NCI-H748 treated with DMSO at 0.1 percent for 48 hours (cell line): ENCODE results near the gene SPDYE3.
"Not testable (repeated sequence)": the region's sequence is repeated elsewhere in the genome, so short reads cannot be mapped to it uniquely, and the experiment has no call there.

Experiments used
- DNase-seq: peaks from one replicate; lab custom pipeline; 2025; lab: John Stamatoyannopoulos, UW

SPDYE3 gene

DNA sequence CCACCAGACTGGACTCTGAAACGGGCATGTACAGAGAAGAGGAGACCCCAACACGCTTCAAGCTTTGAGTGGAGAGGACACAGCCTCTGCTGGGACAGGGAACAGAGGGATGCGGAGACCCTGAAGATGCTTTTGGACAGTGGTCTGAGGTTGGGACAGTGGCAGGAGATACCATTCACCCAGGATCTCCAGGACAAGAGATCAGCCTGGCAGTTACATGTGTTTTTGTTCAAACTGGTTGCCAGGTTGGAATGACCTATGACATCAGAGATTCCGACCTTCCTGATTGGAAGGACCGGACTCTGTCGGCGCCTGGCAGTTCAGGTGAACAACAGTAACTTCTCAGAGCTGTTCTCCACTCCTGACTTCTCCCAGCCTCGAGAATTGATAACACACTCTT, at the start of gene SPDYE3:
Gene SPDYE3, plus strand, starts transcription at position 301 of the 400 bp plus-strand sequence. CDS start 184 bp downstream, outside the sequence.
- DNase-seq, result not testable (repeated sequence)

GRCh38 chr7:100259984-100260383, 47.5 kb upstream of the SPDYE3 start:
- not testable (repeated sequence) for DNase-seq

DNA sequence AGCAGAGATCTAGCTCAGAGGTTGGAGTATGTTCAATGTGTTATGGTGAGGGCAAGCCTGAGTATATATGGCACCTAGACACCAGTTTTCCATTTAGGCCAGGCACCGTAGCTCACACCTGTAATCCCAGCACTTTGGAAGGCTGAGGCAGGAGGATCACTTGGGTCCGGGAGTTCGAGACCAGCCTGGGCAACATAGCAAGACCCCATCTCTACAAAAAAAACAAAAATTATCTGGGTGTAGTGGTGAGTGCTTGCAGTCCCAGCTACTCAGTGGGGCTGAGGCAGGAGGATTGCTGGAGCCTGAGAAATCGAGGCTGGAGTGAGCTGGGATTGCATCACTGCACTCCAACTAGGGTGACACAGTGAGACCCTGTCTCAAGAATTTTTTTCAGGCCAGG, 44.6 kb upstream of the SPDYE3 start:
- not testable (repeated sequence) for DNase-seq

DNA sequence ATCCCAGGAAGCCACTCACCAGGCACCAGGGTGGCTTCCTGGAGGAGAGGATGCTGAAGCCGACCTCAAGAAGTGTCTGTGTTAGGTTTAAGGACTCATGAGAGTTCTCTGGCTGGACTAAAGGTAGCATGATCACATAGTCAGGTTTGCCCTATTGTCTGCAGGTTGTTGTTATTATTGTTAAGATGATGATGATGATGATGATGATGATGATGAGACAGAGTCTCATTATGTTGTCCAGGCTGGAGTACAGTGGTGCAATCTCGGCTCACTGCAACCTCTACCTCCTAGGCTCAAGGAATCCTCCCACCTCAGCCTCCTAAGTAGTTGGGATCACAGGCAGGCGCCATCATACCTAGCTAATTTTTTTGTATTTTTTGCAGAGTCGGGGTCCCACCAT, 43.3 kb upstream of the SPDYE3 start:
- not testable (repeated sequence) for DNase-seq

DNA sequence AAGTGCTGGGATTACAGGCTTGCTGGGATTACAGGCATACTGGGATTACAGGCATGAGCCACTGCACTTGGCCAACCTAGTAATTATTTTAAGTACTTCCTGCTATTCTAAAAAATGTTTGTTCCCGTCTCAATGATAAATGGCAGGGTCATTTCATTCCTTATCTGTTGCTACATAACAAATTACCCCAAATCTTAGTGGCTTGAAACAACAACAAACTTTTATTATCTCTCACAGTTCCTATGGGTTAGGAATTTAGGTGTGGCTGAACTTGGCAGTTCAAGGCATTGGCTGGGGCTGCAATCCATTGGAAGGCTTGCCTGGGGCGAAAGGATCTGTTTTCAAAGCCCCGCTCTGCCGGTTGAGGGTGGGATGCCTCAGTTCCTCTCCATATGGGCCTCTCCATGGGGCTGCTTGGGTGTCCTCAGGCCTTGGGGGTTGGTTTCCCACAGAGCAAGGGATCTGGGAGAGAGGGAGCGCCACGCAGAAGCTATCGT, 42.8 kb upstream of the SPDYE3 start:
- DNase-seq, result not testable (repeated sequence)

DNA sequence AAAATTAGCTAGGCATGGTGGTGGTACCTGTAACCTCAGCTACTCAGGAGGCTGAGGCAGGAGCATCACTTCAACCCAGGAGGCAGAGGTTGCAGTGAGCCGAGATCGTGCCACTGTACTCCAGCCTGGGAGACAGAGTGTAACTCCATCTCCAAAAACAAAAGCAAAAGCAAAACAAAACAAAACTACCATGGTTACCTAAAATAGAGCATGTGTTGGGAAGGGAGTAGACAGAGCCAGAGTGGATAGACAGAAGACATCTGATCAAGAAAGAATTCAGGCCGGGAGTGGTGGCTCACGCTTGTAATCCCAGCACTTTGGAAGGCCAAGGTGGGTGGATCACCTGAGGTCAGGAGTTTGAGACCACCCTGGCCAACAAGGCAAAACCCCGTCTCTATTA, 41.7 kb upstream of the SPDYE3 start:
- DNase-seq, result not testable (repeated sequence)

DNA sequence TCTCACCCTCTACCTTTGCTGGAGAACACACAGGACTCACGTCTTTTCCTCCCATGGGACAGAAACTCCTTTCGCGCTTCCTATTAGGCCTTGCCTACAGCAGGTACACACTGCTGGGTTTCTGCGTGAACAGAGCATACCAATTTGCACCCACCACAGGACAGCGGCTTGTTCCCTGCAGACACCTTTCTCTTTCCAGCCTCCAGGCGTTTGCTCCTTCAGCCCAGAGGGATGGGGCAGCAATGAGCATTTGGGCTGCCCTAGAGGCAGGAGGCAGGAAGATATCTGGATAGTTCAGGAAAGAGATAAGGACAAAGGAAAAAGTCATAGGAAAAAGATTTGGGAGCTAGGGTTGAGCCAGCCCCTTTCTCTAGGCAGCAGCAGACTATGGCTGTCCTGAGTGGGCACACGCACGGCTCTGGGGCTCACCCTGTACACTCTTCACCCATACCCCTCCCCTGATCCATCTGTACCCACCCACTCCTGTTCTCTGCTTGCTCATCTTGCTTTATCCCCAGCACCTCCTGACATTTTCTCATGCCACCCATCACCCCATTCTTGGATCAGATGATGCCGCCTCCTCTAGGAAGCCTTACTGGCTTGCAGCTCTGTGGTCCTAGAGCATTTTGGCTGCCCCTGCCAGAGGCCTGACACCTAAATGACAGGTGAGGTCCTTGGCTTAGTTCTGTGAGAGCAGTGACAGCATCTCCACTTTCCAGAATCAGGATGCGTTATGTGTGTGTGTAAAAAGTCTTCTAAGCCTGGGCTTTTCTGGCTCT, 40.7 kb upstream of the SPDYE3 start:
- DNase-seq, result no peak

DNA sequence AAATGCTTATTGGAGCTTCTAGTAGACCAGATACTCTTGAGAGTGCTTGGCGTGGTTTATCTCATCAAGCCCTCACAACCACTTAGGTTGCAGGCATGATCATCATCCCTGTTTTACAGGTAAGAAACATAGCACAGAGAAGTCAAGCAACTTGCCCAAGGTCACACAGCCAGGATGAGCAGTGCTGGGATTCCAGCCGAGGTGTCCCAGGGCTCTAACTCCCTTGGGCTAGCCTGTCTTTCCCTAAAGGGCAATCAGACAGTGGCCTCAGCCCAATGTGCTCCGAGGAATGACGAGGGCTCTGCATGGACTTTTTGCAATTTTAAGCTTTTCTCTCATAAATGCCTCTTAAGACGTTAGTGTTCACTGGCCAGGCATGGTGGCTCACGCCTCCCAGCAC, 39.9 kb upstream of the SPDYE3 start:
- no peak for DNase-seq

DNA sequence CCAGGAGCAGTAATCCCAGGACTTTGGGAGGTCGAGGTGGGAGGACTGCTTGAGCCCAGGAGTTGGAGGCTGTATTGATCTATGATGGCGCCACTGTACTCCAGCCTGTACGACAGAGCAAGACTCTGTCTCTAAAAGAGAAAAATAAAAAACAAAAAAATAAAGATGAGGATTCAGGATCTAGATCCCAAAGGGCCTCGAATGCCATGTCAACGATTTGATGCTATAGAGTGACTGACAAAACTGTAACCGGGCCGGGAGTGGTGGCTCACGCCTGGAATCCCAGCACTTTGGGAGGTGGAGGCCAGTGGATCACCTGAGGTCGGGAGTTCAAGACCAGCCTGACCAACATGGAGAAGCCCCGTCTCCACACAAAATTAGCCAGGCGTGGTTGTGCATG, 38.6 kb upstream of the SPDYE3 start:
- not testable (repeated sequence) for DNase-seq

DNA sequence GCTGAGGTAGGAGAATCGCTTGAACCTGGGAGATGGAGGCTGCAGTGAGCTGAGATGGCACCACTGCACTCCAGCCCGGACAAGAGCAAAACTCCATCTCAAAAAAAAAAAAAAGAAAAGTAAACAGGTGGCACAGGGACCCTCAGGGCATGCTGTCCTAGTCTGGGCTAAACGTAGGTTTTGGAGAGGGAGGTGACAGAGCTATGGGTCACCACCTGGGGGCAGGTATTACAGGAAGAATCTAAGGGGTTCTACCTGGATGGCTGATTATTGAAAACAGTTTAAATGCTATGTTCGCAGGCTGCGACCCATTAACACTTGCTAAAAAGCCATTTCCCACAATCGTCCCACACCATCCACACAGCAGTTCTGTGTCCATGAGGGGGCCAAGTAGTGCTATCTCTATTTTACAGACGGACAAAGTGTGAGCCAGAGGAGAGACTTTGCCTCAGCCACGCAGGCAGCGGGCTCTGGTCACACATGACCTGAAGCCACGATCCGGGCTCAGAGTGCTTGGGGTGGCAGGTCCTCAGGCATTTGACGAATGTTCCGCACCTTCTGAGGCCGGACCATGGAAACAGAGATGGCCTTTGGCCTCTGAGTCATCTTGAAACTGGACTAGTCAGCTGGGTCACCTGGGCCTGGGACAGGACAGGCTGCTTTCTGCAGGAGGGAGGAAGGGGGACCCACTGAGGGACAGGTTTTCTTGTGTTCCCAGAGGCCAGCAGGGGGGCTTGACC, 38.0 kb upstream of the SPDYE3 start:
- DNase-seq, result not testable (repeated sequence)

DNA sequence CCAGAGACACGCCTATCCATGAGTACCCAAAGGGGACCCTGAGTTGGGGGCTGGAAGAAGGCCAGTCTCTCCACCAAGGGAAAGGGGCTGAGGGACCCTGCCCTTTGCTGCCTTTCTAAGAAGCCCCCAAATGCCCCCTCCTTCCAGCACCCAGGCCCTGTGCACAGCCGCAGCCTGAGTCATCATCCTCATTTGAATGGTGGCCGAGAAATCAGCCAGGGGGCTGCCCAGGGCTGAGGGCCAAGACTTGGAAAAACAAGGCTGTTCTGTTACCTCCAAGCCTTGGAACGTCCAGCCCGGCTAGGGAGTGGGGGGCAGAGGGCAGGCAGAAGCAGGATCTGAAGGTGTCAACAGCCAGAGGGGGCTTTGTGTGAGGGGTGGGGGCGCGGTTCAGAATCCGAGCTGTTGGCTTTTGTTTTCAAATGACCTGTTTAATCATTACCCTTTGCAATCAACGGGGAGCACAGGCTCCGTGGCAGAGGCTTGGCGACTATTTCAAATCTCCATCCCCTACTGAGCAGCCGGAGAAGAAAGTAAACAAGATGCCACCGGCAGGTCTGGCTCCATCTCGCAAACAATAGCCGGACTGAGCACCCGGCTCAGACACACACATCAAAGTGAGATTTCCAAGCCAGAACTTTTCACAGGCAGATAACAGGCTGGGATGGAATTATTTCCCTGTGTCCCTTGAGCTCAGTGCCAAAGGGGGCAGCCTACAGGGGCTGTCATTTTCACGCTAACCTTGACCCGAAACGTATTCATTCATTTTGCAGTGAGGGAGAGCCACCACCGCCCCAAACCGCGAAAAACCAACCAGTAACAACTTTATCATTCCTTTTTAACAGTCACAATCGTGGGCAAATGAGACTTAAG, 37.2 kb upstream of the SPDYE3 start:
- not testable (repeated sequence) for DNase-seq

- peak; percentile 45 for DNase-seq
Observed at GRCh38 chr7:100270941-100271593, 36.4 kb upstream of the SPDYE3 start.

GRCh38 chr7:100271716-100272537, 35.6 kb upstream of the SPDYE3 start:
- peak; percentile 86 for DNase-seq

- DNase-seq, result not testable (repeated sequence)
Observed at GRCh38 chr7:100272538-100272902, 35.0 kb upstream of the SPDYE3 start.

GRCh38 chr7:100275120-100275519, 32.4 kb upstream of the SPDYE3 start:
- no peak for DNase-seq

- DNase-seq, result not testable (repeated sequence)
Observed at GRCh38 chr7:100276126-100276525, 31.4 kb upstream of the SPDYE3 start.

- not testable (repeated sequence) for DNase-seq
Observed at GRCh38 chr7:100282069-100282608, 25.4 kb upstream of the SPDYE3 start.

DNA sequence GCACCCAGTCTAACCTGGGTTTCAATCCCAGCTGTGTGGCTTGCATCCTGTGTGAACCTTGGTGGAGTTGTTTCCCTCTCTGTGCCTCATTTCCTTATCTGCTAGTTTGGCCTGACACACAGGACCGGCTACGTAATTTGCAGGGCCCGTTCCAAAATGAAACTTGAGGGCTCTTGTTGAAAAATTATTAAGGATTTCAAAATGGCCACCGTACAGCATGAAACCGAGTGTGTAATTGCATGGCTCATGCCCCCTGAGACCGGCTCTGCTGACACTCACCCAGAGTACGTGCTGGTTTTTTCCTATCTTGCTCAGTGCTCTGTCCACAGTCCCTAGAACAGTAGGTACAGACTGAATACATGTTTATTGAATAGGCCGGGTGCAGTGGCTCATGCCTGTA, 24.4 kb upstream of the SPDYE3 start:
- not testable (repeated sequence) for DNase-seq

GRCh38 chr7:100287191-100287969, 20.1 kb upstream of the SPDYE3 start:
- DNase-seq, result not testable (repeated sequence)
